ENCODE measurements around the gene ST3GAL4. TPM values are rescaled to one million over a fixed set of nuclear protein-coding genes. Genes with fewer than 3 reads are reported as not detected.

The ST3GAL4 gene
- total RNA-seq, 1 experiment from 2014 or later = 13.6 TPM

DNA sequence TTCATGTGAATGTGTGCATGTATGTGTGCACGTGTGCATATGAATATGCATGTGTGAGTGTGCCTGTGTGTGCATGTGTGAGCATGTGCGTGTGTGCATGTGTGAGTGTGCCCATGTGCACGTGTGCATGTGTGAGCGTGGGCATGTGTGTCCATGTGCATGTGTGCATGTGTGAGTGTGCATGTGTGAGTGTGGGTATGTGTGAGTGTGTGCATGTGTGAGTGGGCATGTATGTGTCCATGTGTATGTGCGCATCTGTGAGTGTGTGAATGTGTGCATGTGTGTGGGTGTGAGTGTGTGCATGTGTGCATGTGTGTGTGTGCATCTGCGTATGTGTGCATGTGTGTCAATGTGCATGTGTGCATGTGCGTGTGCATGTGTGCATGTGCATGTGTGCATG lies 94.7 kb downstream of the ST3GAL4 start:
- H3K27me3 Mint-ChIP-seq (ENCODE audit: low read depth) = peaks cover 5% of the 10 kb centered on the region
- H3K27ac Mint-ChIP-seq = peak overlapping the region in 1 of 3 experiments; percentile 75; a peak in 1 of 7 replicates
- Histone ChIP-seq H2AK5ac (ENCODE audit: insufficient read length, low read length) (no peak overlapping the region), H3K18ac (ENCODE audit: insufficient read length, low read depth, low read length) (no peak overlapping the region), H3K56ac (ENCODE audit: insufficient read length, low read depth, low read length) (no peak overlapping the region), H3K9ac (ENCODE audit: extremely low read depth, insufficient read length, low read length) (no peak overlapping the region), H2BK15ac (ENCODE audit: low read depth, low read length) (no peak overlapping the region), H2BK12ac (ENCODE audit: insufficient read length, low read depth, low read length) (no peak overlapping the region), H4K20me1 (ENCODE audit: control insufficient read depth, insufficient read depth, insufficient read length) (no peaks in the 10 kb centered on the region), H3K27ac (ENCODE audit: insufficient read length, low read depth, low read length) (no peak overlapping the region), H3T11ph (ENCODE audit: low read length) (no peak overlapping the region), H3K14ac (ENCODE audit: insufficient read depth, low read length) (no peak overlapping the region), H2BK5ac (ENCODE audit: insufficient read length, low read length) (no peak overlapping the region), H4K91ac (ENCODE audit: insufficient read length, low read depth, low read length) (no peak overlapping the region), H2BK20ac (ENCODE audit: low read depth, low read length, poor library complexity, severe bottlenecking) (no peak overlapping the region), H4K5ac (ENCODE audit: insufficient read length, low read depth, low read length) (no peak overlapping the region), H3K4ac (ENCODE audit: low read depth, low read length) (no peak overlapping the region), H2BK120ac (ENCODE audit: low read depth, low read length, poor library complexity, severe bottlenecking) (no peak overlapping the region), H3K4me1 (ENCODE audit: insufficient read depth, low read length) (no peaks in the 10 kb centered on the region), H4K8ac (replicated peaks; ENCODE audit: insufficient read length, low read depth, low read length) (peak overlapping the region; percentile 3), H3K23ac (ENCODE audit: insufficient read length, low read depth, low read length) (no peak overlapping the region), H3K79me1 (ENCODE audit: insufficient read depth, low read depth, low read length, poor library complexity, severe bottlenecking) (no peaks in the 10 kb centered on the region), H3K9me3 (ENCODE audit: control insufficient read depth, low read depth, low read length) (no peaks in the 10 kb centered on the region), H2AFZ (ENCODE audit: low read length) (no peak overlapping the region), H3K4me2 (ENCODE audit: insufficient read depth, insufficient read length, low read length) (no peak overlapping the region), H3K27me3 (ENCODE audit: insufficient read depth, low read length) (no peaks in the 10 kb centered on the region), H3K79me2 (ENCODE audit: insufficient read depth, low read length) (no peaks in the 10 kb centered on the region), H3K23me2 (ENCODE audit: insufficient read length, low read depth, low read length, poor library complexity, severe bottlenecking) (no peaks in the 10 kb centered on the region)
- H3K4me3 Mint-ChIP-seq = peak overlapping the region in 1 of 2 experiments; percentile 2; a peak in 1 of 5 replicates
- peaks cover 15 to 16% of the 10 kb centered on the region in 2 experiments for H3K9me3 Mint-ChIP-seq
- no peak for DNase-seq
- peaks cover 2 to 17% of the 10 kb centered on the region in 2 experiments; a peak in 3 of 4 replicates for H3K4me1 Mint-ChIP-seq
- no CpG with 5 or more reads among the region's 7 CpGs for WGBS (ENCODE audit: extremely low coverage, insufficient read length, low lambda C conversion rate)
- peaks cover 5 to 15% (median 9%) of the 10 kb centered on the region in 3 experiments for H3K36me3 Mint-ChIP-seq (ENCODE audit: insufficient read depth in 1 of 3, low read depth in 3 of 3)
- TF ChIP-seq, protein P1, sequence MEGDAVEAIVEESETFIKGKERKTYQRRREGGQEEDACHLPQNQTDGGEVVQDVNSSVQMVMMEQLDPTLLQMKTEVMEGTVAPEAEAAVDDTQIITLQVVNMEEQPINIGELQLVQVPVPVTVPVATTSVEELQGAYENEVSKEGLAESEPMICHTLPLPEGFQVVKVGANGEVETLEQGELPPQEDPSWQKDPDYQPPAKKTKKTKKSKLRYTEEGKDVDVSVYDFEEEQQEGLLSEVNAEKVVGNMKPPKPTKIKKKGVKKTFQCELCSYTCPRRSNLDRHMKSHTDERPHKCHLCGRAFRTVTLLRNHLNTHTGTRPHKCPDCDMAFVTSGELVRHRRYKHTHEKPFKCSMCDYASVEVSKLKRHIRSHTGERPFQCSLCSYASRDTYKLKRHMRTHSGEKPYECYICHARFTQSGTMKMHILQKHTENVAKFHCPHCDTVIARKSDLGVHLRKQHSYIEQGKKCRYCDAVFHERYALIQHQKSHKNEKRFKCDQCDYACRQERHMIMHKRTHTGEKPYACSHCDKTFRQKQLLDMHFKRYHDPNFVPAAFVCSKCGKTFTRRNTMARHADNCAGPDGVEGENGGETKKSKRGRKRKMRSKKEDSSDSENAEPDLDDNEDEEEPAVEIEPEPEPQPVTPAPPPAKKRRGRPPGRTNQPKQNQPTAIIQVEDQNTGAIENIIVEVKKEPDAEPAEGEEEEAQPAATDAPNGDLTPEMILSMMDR (conservative IDR thresholded peaks at IDR 0.05) = no peak

All from H9 (cell line).